Testis (tissue), 3 donors: ENCODE results near the gene OSBPL8. TPM values are rescaled to one million over a fixed set of nuclear protein-coding genes. Genes with fewer than 3 reads are reported as not detected.

Experiments
- DNase-seq: peaks from one replicate; pipeline ENCODE4 v3.0.0-alpha.2; 2019
- H3K27ac ChIP-seq, 2 donors: fragments of 200-600 bp; sonication (generic); one replicate each; pipeline ENCODE4 v1.5.1; 2019
- H3K27me3 ChIP-seq: fragments of 200-600 bp; sonication (generic); one replicate; pipeline ENCODE4 v1.5.1; 2019
- H3K36me3 ChIP-seq: fragments of 200-600 bp; sonication (generic); one replicate; pipeline ENCODE4 v1.5.1; 2017; ENCODE audit warnings: low read depth; ENCODE audit errors: missing control alignments
- H3K4me1 ChIP-seq: fragments of 200-600 bp; sonication (generic); one replicate; pipeline ENCODE4 v1.5.1; 2019
- H3K4me3 ChIP-seq, 2 donors: fragments of 200-600 bp; sonication (generic); one replicate each; pipeline ENCODE4 v1.5.1; 2017 to 2019
- H3K9me3 ChIP-seq: fragments of 200-600 bp; sonication (generic); one replicate; pipeline ENCODE4 v1.5.1; 2017
- CTCF ChIP-seq, 3 experiments: fragments of 450-650 bp in 2 of 3; fragments of 200-600 bp in 1 of 3; sonication (generic) in 1 of 3; IDR thresholded peaks; one replicate each; pipeline ENCODE4 v1.5.1; 2016 to 2019; ENCODE audit warnings: antibody characterized with exemption in 3 of 3, mild to moderate bottlenecking in 2 of 3, moderate library complexity in 1 of 3
- POLR2A ChIP-seq: fragments of 450-650 bp; IDR thresholded peaks from one replicate; pipeline ENCODE4 v1.6.1; 2017; ENCODE audit warnings: antibody characterized with exemption, mild to moderate bottlenecking, moderate library complexity
- WGBS, 2 donors: methylation state at CpG; one replicate each; pipeline ENCODE4 v1.1.5; 2018; 5-methylcytosine and 5-hydroxymethylcytosine counted together
- intact Hi-C: fragments of 100-400 bp; cut with DNase I; formaldehyde crosslinking; loops from one replicate; pipeline ENCODE4 v1.15.1; 2023; ENCODE audit warnings: low total_unique reads
- polyA plus RNA-seq: library from polyadenylated mRNA; stranded (reverse); fragments of 350-450 nt; fragmentation: Illumina TruSeq; extraction: RNeasy Lipid Tissue Mini Kit (QIAGEN cat#74804); gene quantifications from one replicate; pipeline ENCODE4 v1.2.3, GENCODE V29; 2014; ENCODE audit warnings: low read depth, low replicate concordance; ENCODE audit not compliant: insufficient read depth
- total RNA-seq, 2 donors: library from RNA; depleted of rRNA; stranded (reverse); fragments of >200 nt; gene quantifications; one replicate each; pipeline ENCODE4 v1.2.3, GENCODE V29; 2016

Gene OSBPL8
- total and polyA plus RNA-seq, 3 donors from 2014 or later: 19.1 to 77.5 (median 64.3) TPM

DNA sequence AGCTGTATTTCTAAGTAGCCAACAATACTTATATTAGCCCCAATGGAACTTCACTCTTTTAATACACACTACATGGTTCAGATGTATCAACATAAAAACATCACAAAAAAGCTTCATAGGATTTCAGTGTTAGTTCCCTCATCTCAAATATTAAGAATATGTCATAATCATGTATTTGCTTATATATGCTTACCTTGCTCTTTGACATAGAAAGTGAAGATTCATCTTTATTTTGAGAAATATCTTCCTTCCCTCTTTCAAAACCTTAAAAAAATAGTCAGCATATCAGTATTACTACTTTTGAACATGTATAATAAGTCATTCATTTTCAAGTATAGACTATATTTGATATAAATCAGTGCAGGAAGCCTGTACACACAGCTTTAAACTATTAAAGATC is 149.2 kb downstream of the OSBPL8 start:
- Histone ChIP-seq H3K27ac (no peak overlapping the region), H3K9me3 (no peaks in the 10 kb centered on the region), H3K27me3 (no peaks in the 10 kb centered on the region), H3K36me3 (no peaks in the 10 kb centered on the region), H3K4me3 (no peak overlapping the region), H3K4me1 (no peaks in the 10 kb centered on the region)
- TF ChIP-seq POLR2A (no peak), CTCF (IDR thresholded peaks at IDR 0.05) (no peak)
- intact Hi-C loops: no loop called here
- no peak for DNase-seq

DNA sequence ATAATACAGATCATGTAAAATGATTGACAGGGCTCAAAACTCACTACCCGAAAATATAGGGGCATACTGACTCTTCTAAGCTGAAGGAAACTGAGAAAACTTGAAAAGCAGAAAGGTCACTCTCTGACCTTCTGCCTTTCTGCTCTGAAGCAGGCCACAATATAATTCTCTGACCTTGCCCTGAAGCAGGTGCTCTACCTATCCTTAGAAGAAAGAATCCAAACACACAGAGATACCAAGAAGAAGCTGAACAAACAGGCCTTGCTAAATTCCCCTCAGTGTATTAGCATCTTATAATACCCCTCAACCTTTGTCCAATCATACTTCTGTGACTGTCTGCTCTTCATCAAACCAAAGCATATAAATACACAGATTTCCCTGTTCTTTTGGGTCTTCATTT is 150.5 kb downstream of the OSBPL8 start:
- 92 to 96% methylated on average over 1 of the region's 1 CpG for WGBS, 2 donors
- intact Hi-C loops: no loop called here
- Histone ChIP-seq H3K4me1 (no peaks in the 10 kb centered on the region), H3K27ac (no peak overlapping the region), H3K27me3 (no peaks in the 10 kb centered on the region), H3K9me3 (no peaks in the 10 kb centered on the region), H3K36me3 (no peaks in the 10 kb centered on the region), H3K4me3 (no peak overlapping the region)
- no peak for TF ChIP-seq CTCF (IDR thresholded peaks at IDR 0.05)
- no peak for TF ChIP-seq POLR2A
- DNase-seq: no peak

DNA sequence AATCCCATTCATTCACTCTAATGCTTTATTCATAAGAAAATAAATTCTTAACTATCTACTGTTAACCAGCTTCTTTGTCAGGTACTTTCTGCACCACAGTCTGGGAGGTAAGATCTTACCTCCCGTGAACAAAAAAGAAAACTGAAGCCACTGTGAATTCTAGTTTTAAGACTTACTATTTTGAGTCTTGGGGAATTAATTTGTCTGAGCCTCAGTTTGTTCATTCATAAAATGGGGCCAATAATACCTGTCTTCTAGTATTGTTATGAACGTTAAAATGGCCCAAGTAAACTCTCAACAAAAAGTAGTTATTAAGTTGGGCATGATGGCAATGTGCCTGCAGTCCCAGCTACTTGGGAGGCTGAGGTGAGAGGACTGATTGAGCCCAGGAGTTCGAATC is 151.9 kb downstream of the OSBPL8 start:
- DNase-seq: no peak
- no peak overlapping the region for H3K27ac ChIP-seq
- H3K36me3 ChIP-seq: no peaks in the 10 kb centered on the region
- intact Hi-C loops: no loop called here
- TF ChIP-seq POLR2A (no peak), CTCF (IDR thresholded peaks at IDR 0.05) (no peak)
- H3K4me1 ChIP-seq: no peaks in the 10 kb centered on the region
- no peaks in the 10 kb centered on the region for H3K9me3 ChIP-seq
- 95 to 97% methylated on average over 3 of the region's 3 CpGs for WGBS, 2 donors
- no peaks in the 10 kb centered on the region for H3K27me3 ChIP-seq
- H3K4me3 ChIP-seq: no peak overlapping the region

GRCh38 chr12:76402259-76402658 is 157.3 kb downstream of the OSBPL8 start:
- no peaks in the 10 kb centered on the region for H3K4me1 ChIP-seq

More at GRCh38 chr12:76402259-76402658, 157.3 kb downstream of the OSBPL8 start:
- Histone ChIP-seq H3K27me3 (no peaks in the 10 kb centered on the region), H3K9me3 (no peaks in the 10 kb centered on the region), H3K27ac (no peak overlapping the region), H3K36me3 (no peaks in the 10 kb centered on the region), H3K4me3 (no peak overlapping the region)
- no peak for TF ChIP-seq POLR2A
- no peak for TF ChIP-seq CTCF (IDR thresholded peaks at IDR 0.05)
- DNase-seq: no peak
- intact Hi-C loops: no loop called here
